Measurements from ENCODE around the gene PIGZ.

The PIGZ gene

DNA sequence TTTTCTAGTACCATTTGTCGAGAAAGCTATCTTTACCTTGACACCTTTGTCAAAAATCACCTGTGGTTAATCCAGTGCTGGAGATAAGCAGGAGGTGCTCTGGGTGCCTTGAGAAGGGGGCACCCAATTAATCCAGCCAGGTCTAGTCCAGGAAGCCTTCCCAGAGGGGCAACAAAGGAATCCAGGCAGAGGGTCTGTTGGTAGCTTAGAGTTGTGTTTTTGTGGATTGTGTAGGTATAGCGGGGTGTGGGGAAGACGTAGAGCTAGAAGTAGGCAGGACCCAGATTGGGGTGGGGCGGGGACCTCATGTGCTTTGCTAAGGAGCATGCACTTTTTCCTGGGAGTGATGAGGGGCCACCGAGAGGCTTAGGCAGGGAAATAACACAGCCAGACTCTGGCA lies 6.0 kb upstream of the PIGZ start:
- Histone ChIP-seq H3K9me3 (ENCODE audit: insufficient read depth, low read length) (no peaks in the 10 kb centered on the region), H4K20me1 (ENCODE audit: insufficient read depth, low read length) (no peaks in the 10 kb centered on the region), H3K36me3 (replicated peaks; ENCODE audit: low read depth, low read length) (no peaks in the 10 kb centered on the region), H3K9ac (ENCODE audit: low read length) (no peak overlapping the region), H3K4me1 (ENCODE audit: low read length) (peaks cover 3% of the 10 kb centered on the region; the same call in 1 of the 2 replicates), H3K27me3 (ENCODE audit: low read depth, low read length) (0 out of 2 replicates have a peak, but pooled peaks cover 3% of the 10 kb centered on the region), H3K79me2 (ENCODE audit: low read length) (no peaks in the 10 kb centered on the region), H3K4me2 (ENCODE audit: low read length) (no peak overlapping the region), H3K4me3 (ENCODE audit: low read length) (no peak overlapping the region), H2AFZ (ENCODE audit: low read depth, low read length) (no peak overlapping the region), H3K27ac (ENCODE audit: low read length) (no peak overlapping the region)
- TF ChIP-seq EZH2phosphoT487 (IDR thresholded peaks at IDR 0.05; ENCODE audit: low read depth) = no peak
- TF ChIP-seq, protein P1, sequence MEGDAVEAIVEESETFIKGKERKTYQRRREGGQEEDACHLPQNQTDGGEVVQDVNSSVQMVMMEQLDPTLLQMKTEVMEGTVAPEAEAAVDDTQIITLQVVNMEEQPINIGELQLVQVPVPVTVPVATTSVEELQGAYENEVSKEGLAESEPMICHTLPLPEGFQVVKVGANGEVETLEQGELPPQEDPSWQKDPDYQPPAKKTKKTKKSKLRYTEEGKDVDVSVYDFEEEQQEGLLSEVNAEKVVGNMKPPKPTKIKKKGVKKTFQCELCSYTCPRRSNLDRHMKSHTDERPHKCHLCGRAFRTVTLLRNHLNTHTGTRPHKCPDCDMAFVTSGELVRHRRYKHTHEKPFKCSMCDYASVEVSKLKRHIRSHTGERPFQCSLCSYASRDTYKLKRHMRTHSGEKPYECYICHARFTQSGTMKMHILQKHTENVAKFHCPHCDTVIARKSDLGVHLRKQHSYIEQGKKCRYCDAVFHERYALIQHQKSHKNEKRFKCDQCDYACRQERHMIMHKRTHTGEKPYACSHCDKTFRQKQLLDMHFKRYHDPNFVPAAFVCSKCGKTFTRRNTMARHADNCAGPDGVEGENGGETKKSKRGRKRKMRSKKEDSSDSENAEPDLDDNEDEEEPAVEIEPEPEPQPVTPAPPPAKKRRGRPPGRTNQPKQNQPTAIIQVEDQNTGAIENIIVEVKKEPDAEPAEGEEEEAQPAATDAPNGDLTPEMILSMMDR (IDR thresholded peaks at IDR 0.05; ENCODE audit: low read depth, low read length) = no peak

DNA sequence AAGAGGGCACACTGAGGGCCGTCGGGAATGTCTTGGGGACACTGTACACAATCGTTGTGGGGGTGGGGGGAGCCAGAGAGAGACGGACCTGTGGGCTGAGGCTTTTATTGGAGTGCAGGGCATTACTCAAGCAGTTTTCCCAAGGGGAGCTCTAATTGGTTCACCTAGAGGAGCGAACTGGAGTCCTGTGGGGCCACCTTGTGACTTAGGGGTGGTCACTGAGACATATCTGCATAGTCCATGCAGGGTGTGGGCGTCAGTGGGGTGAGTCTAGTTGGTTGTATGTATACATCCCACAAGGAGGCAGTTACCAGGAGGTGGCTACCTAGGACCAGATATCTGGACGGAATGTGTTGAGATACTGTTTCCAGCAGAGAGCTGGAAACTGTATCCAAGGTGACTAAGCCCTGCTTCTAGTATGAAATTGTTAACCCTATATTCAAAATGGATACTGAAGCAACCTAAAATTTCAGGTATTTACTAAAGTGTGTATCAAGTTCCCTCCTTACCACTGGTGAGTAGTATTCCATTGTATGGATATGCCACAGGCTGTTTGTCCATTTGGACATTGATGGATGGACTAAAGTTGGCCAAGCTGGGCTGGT lies 2.6 kb upstream of the PIGZ start:
- Histone ChIP-seq H3K9ac (ENCODE audit: low read length) (no peak overlapping the region), H3K4me2 (ENCODE audit: low read length) (no peak overlapping the region), H2AFZ (ENCODE audit: low read depth, low read length) (no peak overlapping the region), H3K9me3 (ENCODE audit: insufficient read depth, low read length) (no peaks in the 10 kb centered on the region), H4K20me1 (ENCODE audit: insufficient read depth, low read length) (no peaks in the 10 kb centered on the region), H3K27me3 (ENCODE audit: low read depth, low read length) (0 out of 2 replicates have a peak, but pooled peaks cover 3% of the 10 kb centered on the region), H3K4me3 (ENCODE audit: low read length) (no peak overlapping the region), H3K27ac (ENCODE audit: low read length) (no peak overlapping the region), H3K79me2 (ENCODE audit: low read length) (no peaks in the 10 kb centered on the region), H3K4me1 (ENCODE audit: low read length) (peaks cover 3% of the 10 kb centered on the region; the same call in 1 of the 2 replicates), H3K36me3 (replicated peaks; ENCODE audit: low read depth, low read length) (peaks cover 4% of the 10 kb centered on the region)
- TF ChIP-seq, protein P1 (IDR thresholded peaks at IDR 0.05; ENCODE audit: low read depth, low read length) = no peak

DNA sequence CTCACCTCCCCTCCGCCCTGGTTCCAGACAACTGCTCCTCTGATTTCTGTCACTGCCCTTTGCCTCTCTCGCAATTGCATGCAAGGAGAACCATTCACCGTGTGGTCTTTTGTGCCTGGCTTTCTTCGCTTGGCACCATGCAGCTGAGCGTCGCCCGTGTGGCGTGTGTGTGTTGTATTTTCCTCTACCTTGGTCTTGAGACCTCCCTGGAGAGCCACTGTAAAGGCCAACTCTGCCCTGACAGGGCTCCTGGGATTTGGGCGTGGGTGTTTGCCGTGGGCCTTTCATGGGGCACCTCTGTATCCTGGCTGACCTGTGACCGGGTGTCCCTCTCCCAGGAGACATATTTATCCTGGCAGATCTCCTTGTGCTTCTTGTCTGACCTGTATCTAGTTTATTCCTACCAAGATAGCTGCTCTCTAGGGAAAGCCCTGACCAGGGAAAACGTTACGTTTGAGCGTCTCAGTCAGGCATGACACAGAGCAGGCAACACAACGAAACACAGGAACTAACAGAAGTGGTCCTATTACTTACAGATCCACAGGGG lies 2.0 kb upstream of the PIGZ start:
- Histone ChIP-seq H3K9me3 (ENCODE audit: insufficient read depth, low read length) (peaks cover 5% of the 10 kb centered on the region; the same call in 1 of the 2 replicates), H2AFZ (ENCODE audit: low read depth, low read length) (no peak overlapping the region), H3K36me3 (replicated peaks; ENCODE audit: low read depth, low read length) (peaks cover 9% of the 10 kb centered on the region), H3K4me1 (ENCODE audit: low read length) (peaks cover 3% of the 10 kb centered on the region; the same call in 1 of the 2 replicates), H3K4me2 (ENCODE audit: low read length) (no peak overlapping the region), H3K27me3 (ENCODE audit: low read depth, low read length) (0 out of 2 replicates have a peak, but pooled peaks cover 3% of the 10 kb centered on the region), H3K27ac (ENCODE audit: low read length) (no peak overlapping the region), H4K20me1 (ENCODE audit: insufficient read depth, low read length) (no peaks in the 10 kb centered on the region), H3K9ac (ENCODE audit: low read length) (no peak overlapping the region), H3K4me3 (ENCODE audit: low read length) (no peak overlapping the region), H3K79me2 (ENCODE audit: low read length) (no peaks in the 10 kb centered on the region)
- TF ChIP-seq, protein P1 (IDR thresholded peaks at IDR 0.05; ENCODE audit: low read depth, low read length) = no peak
- TF ChIP-seq EZH2phosphoT487 (IDR thresholded peaks at IDR 0.05; ENCODE audit: low read depth) = no peak

DNA sequence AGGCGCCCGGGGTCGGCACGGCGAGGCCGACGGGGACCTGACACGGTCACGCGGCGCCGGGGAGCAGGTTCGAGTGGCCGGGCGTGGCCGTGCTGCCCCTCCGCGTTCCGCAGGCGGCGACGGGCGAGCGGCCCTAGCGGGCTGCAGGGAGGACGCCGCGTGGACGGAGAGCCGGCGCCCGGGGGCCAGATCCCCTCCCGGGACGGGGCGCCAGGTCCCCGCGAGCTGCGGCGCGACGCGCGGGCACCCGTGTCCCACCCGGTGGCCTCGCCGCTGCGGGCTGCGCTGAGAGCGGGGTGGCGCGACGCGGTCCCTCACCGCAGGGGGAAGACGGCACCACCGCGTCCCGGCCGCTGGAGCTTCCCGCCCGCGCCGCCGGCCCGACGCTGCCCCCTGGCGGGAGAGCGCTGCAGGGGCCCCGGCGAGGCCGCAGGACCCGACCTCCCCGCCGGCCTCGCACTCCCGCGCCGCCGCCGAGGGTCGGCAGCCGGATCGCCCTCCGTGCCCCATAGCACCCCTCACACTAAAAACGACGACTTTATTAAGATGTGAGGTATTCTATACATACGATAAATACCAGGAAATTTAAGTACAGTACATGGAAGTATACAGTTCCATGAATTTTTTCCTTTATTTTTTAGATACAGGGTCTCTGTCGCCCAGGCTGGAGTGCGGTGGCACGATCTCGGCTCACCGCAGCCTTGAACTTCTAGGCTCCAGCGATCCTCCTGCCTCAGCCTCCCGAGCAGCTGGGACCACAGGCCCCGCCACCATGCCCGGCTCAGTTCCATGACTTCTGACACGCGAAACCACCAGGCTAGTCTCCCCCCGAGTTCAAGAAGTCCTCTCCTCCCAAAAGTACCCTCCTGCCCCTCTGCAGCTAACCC lies 1.3 kb upstream of the PIGZ start:
- Histone ChIP-seq H3K79me2 (ENCODE audit: low read length) (no peaks in the 10 kb centered on the region), H3K9me3 (ENCODE audit: insufficient read depth, low read length) (peaks cover 12% of the 10 kb centered on the region; the same call in 1 of the 2 replicates), H3K4me3 (ENCODE audit: low read length) (peak overlapping the region; percentile 76), H3K4me2 (ENCODE audit: low read length) (peak overlapping the region; percentile 78), H2AFZ (ENCODE audit: low read depth, low read length) (no peak overlapping the region), H3K9ac (ENCODE audit: low read length) (peak overlapping the region; percentile 67; the same call in 1 of the 2 replicates), H3K27ac (ENCODE audit: low read length) (no peak overlapping the region), H4K20me1 (ENCODE audit: insufficient read depth, low read length) (no peaks in the 10 kb centered on the region), H3K27me3 (ENCODE audit: low read depth, low read length) (0 out of 2 replicates have a peak, but pooled peaks cover 3% of the 10 kb centered on the region), H3K36me3 (replicated peaks; ENCODE audit: low read depth, low read length) (peaks cover 9% of the 10 kb centered on the region), H3K4me1 (ENCODE audit: low read length) (peaks cover 6% of the 10 kb centered on the region; the same call in 1 of the 2 replicates)
- TF ChIP-seq EZH2phosphoT487 (IDR thresholded peaks at IDR 0.05; ENCODE audit: low read depth) = no peak
- TF ChIP-seq, protein P1 (IDR thresholded peaks at IDR 0.05; ENCODE audit: low read depth, low read length) = peak; percentile 38

All from OCI-LY3 (cell line).